Measurements from ENCODE around the gene INPP4B.

Gene INPP4B

GRCh38 chr4:142142366-142143054 is 703.6 kb downstream of the INPP4B start:
- Mint-ChIP-seq H3K27me3 (no peaks in the 10 kb centered on the region), H3K27ac (no peak overlapping the region), H3K4me3 (no peak overlapping the region), H3K9me3 (no peaks in the 10 kb centered on the region), H3K36me3 (no peaks in the 10 kb centered on the region), H3K4me1 (no peaks in the 10 kb centered on the region)
- no peak for ATAC-seq

GRCh38 chr4:142141224-142141623 is 704.9 kb downstream of the INPP4B start:
- Mint-ChIP-seq H3K9me3 (no peaks in the 10 kb centered on the region), H3K4me3 (no peak overlapping the region), H3K27ac (no peak overlapping the region), H3K36me3 (no peaks in the 10 kb centered on the region), H3K27me3 (no peaks in the 10 kb centered on the region), H3K4me1 (no peaks in the 10 kb centered on the region)
- no peak for ATAC-seq

- no peak for ATAC-seq
- Mint-ChIP-seq H3K4me1 (no peaks in the 10 kb centered on the region), H3K36me3 (no peaks in the 10 kb centered on the region), H3K27ac (no peak overlapping the region), H3K27me3 (no peaks in the 10 kb centered on the region), H3K4me3 (no peak overlapping the region), H3K9me3 (no peaks in the 10 kb centered on the region)
These were observed 715.4 kb downstream of the INPP4B start for GRCh38 chr4:142130666-142131065.

- H3K36me3 Mint-ChIP-seq: no peaks in the 10 kb centered on the region
- H3K4me1 Mint-ChIP-seq: no peaks in the 10 kb centered on the region
- no peaks in the 10 kb centered on the region for H3K27me3 Mint-ChIP-seq
- no peaks in the 10 kb centered on the region for H3K9me3 Mint-ChIP-seq
- H3K4me3 Mint-ChIP-seq: no peak overlapping the region
- H3K27ac Mint-ChIP-seq: no peak overlapping the region
- ATAC-seq: no peak
These were observed 716.2 kb downstream of the INPP4B start for GRCh38 chr4:142129931-142130330.

- Mint-ChIP-seq H3K4me1 (no peaks in the 10 kb centered on the region), H3K36me3 (no peaks in the 10 kb centered on the region), H3K9me3 (no peaks in the 10 kb centered on the region), H3K27me3 (no peaks in the 10 kb centered on the region), H3K27ac (no peak overlapping the region), H3K4me3 (no peak overlapping the region)
- ATAC-seq: no peak
These were observed 716.6 kb downstream of the INPP4B start for GRCh38 chr4:142129473-142129872.

GRCh38 chr4:142128529-142128928 is 717.6 kb downstream of the INPP4B start:
- Mint-ChIP-seq H3K4me1 (no peaks in the 10 kb centered on the region), H3K4me3 (no peak overlapping the region), H3K27ac (no peak overlapping the region), H3K36me3 (no peaks in the 10 kb centered on the region), H3K9me3 (no peaks in the 10 kb centered on the region), H3K27me3 (no peaks in the 10 kb centered on the region)
- ATAC-seq: no peak

GRCh38 chr4:142126890-142127497 is 719.1 kb downstream of the INPP4B start:
- Mint-ChIP-seq H3K4me3 (no peak overlapping the region), H3K36me3 (no peaks in the 10 kb centered on the region), H3K9me3 (no peaks in the 10 kb centered on the region), H3K27me3 (no peaks in the 10 kb centered on the region), H3K4me1 (no peaks in the 10 kb centered on the region), H3K27ac (no peak overlapping the region)
- no peak for ATAC-seq

GRCh38 chr4:142124874-142125273 is 721.2 kb downstream of the INPP4B start:
- Mint-ChIP-seq H3K27ac (no peak overlapping the region), H3K36me3 (no peaks in the 10 kb centered on the region), H3K27me3 (no peaks in the 10 kb centered on the region), H3K4me1 (no peaks in the 10 kb centered on the region), H3K9me3 (no peaks in the 10 kb centered on the region), H3K4me3 (no peak overlapping the region)
- no peak for ATAC-seq

GRCh38 chr4:142121448-142122350 is 724.4 kb downstream of the INPP4B start:
- H3K4me3 Mint-ChIP-seq: no peak overlapping the region
- no peak for ATAC-seq
- peaks cover 3% of the 10 kb centered on the region for H3K9me3 Mint-ChIP-seq
- no peaks in the 10 kb centered on the region for H3K36me3 Mint-ChIP-seq
- H3K27ac Mint-ChIP-seq: no peak overlapping the region
- no peaks in the 10 kb centered on the region for H3K4me1 Mint-ChIP-seq
- H3K27me3 Mint-ChIP-seq: no peaks in the 10 kb centered on the region

GRCh38 chr4:142120921-142121320 is 725.2 kb downstream of the INPP4B start:
- H3K27me3 Mint-ChIP-seq: no peaks in the 10 kb centered on the region

GRCh38 chr4:142112451-142112850 is 733.6 kb downstream of the INPP4B start:
- Mint-ChIP-seq H3K36me3 (no peaks in the 10 kb centered on the region), H3K27ac (no peak overlapping the region), H3K9me3 (peaks cover 2% of the 10 kb centered on the region), H3K4me1 (no peaks in the 10 kb centered on the region), H3K4me3 (no peak overlapping the region), H3K27me3 (no peaks in the 10 kb centered on the region)
- no peak for ATAC-seq

More at GRCh38 chr4:142120921-142121320, 725.2 kb downstream of the INPP4B start:
- Mint-ChIP-seq H3K27ac (no peak overlapping the region), H3K36me3 (no peaks in the 10 kb centered on the region), H3K9me3 (peaks cover 3% of the 10 kb centered on the region), H3K4me1 (no peaks in the 10 kb centered on the region), H3K4me3 (no peak overlapping the region)
- ATAC-seq: no peak

- Mint-ChIP-seq H3K9me3 (no peaks in the 10 kb centered on the region), H3K36me3 (no peaks in the 10 kb centered on the region), H3K4me3 (no peak overlapping the region), H3K27me3 (no peaks in the 10 kb centered on the region), H3K27ac (no peak overlapping the region), H3K4me1 (no peaks in the 10 kb centered on the region)
- ATAC-seq: no peak
These were observed 736.0 kb downstream of the INPP4B start for GRCh38 chr4:142110136-142110535.

- ATAC-seq: no peak
- H3K36me3 Mint-ChIP-seq: no peaks in the 10 kb centered on the region
These were observed 742.1 kb downstream of the INPP4B start for GRCh38 chr4:142104041-142104440.

GRCh38 chr4:142101401-142101800 is 744.7 kb downstream of the INPP4B start:
- no peak for ATAC-seq
- H3K27ac Mint-ChIP-seq: no peak overlapping the region
- no peak overlapping the region for H3K4me3 Mint-ChIP-seq
- no peaks in the 10 kb centered on the region for H3K27me3 Mint-ChIP-seq
- no peaks in the 10 kb centered on the region for H3K36me3 Mint-ChIP-seq
- H3K4me1 Mint-ChIP-seq: no peaks in the 10 kb centered on the region
- H3K9me3 Mint-ChIP-seq: peaks cover 5% of the 10 kb centered on the region

More at GRCh38 chr4:142104041-142104440, 742.1 kb downstream of the INPP4B start:
- Mint-ChIP-seq H3K4me1 (no peaks in the 10 kb centered on the region), H3K9me3 (no peaks in the 10 kb centered on the region), H3K27ac (no peak overlapping the region), H3K4me3 (no peak overlapping the region), H3K27me3 (no peaks in the 10 kb centered on the region)

- no peak overlapping the region for H3K4me3 Mint-ChIP-seq
- no peak overlapping the region for H3K27ac Mint-ChIP-seq
- ATAC-seq: no peak
- H3K4me1 Mint-ChIP-seq: no peaks in the 10 kb centered on the region
- no peaks in the 10 kb centered on the region for H3K27me3 Mint-ChIP-seq
- peaks cover 5% of the 10 kb centered on the region for H3K9me3 Mint-ChIP-seq
- no peaks in the 10 kb centered on the region for H3K36me3 Mint-ChIP-seq
These were observed 745.2 kb downstream of the INPP4B start for GRCh38 chr4:142100941-142101340.

All from stimulated activated memory B cell treated with anti-CD40 and anti-IgM and Interleukin-4, amounts not matched to agents 10 μg/mL and 1 μg/mL and 100 μg/mL, for 72 hours (primary cell).